Vagina (tissue), 2 donors: Measurements from ENCODE around the gene SLFN12.

ENCODE experiments used
- CTCF ChIP-seq, 3 experiments: fragments of 450-650 bp in 2 of 3; fragments of 200-600 bp in 1 of 3; sonication (generic) in 1 of 3; IDR thresholded peaks; one replicate each; pipeline ENCODE4 v1.5.1; 2017 to 2019; ENCODE audit warnings: antibody characterized with exemption in 3 of 3, mild to moderate bottlenecking in 2 of 3, moderate library complexity in 2 of 3
- POLR2A ChIP-seq, 2 donors: fragments of 450-650 bp; IDR thresholded peaks; one replicate each; pipeline ENCODE4 v1.6.1; 2017; ENCODE audit warnings: antibody characterized with exemption in 2 of 2, mild to moderate bottlenecking in 2 of 2, moderate library complexity in 2 of 2
- POLR2AphosphoS5 ChIP-seq, 2 donors: sonication (generic); formaldehyde crosslinking; IDR thresholded peaks; one replicate each; pipeline ENCODE4 v1.9.0; 2017; ENCODE audit warnings: antibody characterized with exemption in 2 of 2, mild to moderate bottlenecking in 2 of 2, low read depth in 1 of 2; ENCODE audit not compliant: insufficient read depth in 1 of 2

GRCh38 chr17:35468475-35468874 lies 36.2 kb upstream of the SLFN12 start:
- no peak for TF ChIP-seq CTCF (IDR thresholded peaks at IDR 0.05)
- no peak for TF ChIP-seq POLR2A (IDR thresholded peaks at IDR 0.05)
- TF ChIP-seq POLR2AphosphoS5 (IDR thresholded peaks at IDR 0.05; ENCODE audit: insufficient read depth in 1 of 2, low read depth in 1 of 2): no peak
